GM18508 (cell line): Measurements from ENCODE around the gene BCL11B.

Experiments
- ATAC-seq: cut with Tn5 transposase; IDR thresholded peaks from one replicate; pipeline ENCODE4 v1.9.1; 2021; ENCODE audit warnings: moderate number of reproducible peaks; ENCODE audit not compliant: insufficient read depth, unreplicated experiment

The BCL11B gene

DNA sequence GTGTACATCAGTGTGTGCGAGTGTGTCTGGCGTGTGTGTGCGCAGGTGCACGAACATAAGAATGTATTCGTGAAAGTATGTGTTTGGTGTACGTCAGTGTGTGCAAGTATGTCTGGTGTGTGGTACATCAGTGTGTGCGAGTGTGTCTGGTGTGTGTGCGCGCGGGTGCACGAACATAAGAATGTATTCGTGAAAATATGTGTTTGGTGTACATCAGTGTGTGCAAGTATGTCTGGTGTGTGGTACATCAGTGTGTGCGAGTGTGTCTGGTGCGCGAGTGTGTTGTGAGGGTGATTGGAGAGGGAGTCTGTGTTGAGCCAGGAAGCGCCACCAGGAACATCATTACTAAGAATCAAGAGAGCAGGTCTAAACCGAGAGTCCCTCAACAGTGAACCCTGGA, 143.8 kb downstream of the BCL11B start:
- no peak for ATAC-seq

DNA sequence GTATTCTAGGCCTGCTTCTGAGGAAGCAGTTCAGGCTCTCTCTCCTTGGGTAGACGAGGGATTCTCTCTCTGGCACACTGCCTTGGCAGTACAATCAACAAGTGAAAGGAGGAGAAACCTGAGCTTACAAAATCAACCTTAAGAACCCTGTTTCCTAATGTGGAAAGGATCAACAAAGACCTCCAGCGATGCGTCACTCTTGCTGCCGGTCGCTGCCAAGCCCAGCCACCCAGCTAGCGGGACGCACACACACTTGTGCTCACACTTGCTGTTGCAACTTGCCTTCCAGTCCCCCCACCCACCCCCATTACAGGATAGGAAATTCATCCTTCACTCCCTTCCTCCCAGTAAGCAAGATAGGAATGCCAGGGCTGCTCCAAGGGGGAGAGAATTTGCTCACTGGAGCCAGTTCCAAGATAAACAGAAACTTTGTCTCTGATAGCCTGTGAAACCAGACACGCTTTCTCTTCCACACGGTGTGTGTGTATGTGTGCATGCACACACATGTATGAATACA, 144.3 kb downstream of the BCL11B start:
- no peak for ATAC-seq

DNA sequence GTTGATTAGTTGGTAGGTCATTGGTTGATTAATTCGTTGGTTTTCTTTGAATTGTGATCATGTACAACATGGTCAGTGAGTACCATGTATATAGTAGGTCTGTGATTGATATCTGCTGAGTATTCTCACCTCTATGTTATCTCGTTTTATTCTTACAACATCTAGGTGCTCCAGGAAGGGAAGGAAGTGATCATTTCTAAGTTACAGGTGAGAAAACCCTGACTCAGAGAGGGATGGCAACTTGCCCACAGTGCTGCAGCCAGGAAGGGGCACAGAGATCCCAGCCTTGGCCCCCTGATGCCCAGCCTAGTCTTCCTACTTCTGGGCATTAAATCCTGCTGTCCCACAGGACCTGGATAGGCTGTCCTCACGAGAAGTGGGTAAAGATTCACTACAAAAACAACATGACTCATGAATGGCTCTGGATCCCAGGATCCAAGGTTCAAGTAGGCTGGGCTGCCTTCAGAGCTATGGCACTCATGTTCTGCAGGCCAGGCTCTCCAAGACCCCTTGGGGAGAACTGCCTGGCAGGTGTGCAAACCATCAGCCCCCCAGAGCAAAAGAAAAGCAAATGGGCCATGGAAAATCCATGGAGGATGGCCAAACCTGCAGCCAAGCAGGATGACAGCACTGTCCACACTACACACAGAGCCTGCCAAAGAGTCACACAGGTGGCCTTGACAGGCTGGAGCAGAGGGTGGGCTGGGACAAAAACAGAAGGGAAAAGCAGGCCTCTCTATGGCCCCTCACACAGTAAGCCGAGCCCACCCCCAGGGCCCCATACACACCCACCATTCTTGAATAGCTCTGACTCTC, 146.2 kb downstream of the BCL11B start:
- no peak for ATAC-seq

DNA sequence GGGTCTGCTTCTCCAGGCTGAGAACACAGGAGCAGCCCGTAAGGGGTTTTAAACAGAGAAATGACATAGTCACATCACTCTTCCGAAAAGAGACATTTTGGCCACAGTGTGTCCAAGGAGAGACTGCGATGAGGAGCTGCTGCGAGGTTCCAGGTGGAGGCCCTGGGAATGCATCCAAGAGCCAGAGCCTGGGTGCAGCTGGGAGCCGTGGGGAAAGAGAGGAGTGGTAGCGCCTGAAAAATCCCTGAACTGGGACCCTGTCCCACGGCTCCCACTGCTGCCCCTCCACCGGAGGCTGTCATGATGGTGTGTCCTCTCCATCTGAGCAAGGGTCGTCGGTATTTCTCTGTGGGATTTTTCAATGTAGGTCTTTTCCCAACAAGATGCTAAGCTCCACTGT, 146.9 kb downstream of the BCL11B start:
- ATAC-seq, result no peak

DNA sequence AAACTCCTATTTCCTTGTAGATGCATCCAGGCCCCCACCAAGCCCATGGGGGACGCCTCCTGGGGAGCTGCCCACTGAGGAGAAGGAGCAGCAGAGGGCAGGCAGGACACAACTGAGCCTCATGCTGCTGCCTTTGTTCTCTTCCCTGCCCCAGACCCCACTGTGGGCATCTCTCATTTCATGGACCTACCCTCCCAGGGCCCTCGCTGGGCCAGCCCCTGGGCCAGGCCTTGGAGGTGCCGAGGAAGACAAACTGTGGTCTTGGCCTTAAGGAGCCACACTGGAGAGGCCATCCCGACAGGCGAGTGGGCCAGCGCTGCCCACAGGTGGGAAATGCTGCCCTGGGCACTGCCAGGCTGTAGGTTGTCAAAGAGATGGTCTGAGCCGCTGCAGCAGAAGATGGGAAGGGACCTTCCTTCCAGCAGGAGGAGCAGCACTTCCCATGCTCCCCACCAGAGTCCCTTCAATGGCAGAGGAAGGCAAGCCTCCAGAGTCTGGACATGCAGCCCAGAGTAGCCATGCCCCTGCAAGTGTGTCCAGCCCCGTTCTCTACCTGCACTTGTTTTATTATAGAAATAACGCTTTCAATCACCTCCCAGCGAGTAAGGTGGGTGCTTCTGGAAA, 147.4 kb downstream of the BCL11B start:
- no peak for ATAC-seq

DNA sequence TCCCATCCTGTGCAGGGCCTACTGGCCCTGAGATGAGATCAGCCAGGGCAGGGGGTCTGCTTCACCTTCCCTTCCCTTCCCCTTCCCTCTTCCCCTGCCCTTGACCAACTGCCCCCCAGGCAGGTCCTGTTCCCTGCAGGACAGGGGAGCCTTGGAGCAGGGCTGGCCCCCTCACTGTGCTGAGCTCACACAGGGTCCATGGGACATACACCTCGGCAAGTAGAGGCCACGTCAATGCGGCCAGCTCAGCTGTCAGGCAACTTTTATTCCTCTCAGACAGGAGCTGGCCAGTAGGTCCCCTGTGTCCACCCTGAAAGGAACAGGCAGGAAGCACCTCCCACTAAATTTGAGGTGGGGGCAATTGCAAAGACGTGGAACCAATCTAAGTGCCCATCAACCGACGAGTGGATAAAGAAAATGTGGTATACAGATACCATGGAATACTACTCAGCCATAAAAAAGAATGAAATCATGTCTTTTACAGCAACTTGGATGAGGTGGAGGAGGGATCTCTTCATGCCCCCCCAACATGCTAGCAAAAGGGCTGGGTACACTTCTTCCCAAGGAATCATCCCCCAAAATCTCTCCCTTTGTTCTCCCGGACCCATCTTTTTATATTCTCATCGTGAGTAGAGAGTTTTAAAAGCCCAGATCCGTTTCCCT, 148.7 kb downstream of the BCL11B start:
- no peak for ATAC-seq

DNA sequence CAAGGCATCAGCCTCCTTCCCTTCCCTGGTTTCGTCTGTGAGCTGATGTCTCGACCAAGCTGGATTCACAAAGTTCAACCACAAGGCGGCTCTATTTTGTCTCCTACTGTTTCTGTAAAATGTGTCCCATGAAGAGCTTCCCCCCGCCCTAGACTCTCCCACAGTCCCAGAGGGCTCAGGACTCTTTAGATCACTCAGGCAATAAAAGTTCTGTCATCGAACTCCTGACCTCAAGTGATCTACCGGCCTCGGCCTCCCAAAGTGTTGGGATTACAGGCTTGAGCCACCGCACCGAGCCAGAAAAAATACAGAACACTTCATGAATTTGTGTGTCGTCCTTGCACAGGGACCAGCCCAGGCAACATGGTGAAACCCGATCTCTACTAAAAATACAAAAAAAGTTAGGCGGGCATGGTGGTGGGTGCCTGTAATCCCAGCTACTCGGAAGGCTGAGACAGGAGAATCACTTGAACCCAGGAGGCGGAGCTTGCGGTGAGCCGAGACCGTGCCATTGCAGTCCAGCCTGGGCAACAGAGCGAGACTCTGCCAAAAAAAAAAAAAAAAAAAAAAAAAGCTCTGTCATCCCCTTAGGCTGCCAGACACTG, 149.4 kb downstream of the BCL11B start:
- no peak for ATAC-seq

DNA sequence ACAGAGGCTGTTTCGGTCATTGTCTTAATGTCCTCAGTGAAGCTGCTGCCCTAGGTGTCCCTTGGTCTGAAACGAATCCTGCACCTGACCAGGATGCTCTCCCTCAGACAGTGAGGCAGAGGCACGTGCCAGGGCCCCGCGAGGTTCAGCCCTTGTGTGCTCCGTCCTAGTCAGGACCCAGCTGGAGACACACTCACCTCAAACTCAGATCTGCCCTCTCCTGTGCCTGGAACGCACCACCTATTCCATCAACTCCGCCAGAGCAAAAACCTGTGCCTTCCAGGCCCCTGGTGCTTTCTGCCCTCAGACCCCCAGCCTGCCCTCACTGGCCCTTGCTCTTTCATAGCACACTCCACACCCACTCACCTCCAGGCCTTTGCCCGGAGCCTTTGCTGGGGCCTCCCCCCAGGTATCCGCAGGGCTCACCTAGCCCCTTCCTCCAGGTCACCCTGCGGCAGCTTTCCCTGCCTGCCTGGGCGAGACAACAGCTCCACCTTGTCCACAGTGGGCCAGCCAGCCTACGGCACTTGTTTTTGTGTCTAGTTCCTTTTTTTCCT, 150.6 kb downstream of the BCL11B start:
- no peak for ATAC-seq

DNA sequence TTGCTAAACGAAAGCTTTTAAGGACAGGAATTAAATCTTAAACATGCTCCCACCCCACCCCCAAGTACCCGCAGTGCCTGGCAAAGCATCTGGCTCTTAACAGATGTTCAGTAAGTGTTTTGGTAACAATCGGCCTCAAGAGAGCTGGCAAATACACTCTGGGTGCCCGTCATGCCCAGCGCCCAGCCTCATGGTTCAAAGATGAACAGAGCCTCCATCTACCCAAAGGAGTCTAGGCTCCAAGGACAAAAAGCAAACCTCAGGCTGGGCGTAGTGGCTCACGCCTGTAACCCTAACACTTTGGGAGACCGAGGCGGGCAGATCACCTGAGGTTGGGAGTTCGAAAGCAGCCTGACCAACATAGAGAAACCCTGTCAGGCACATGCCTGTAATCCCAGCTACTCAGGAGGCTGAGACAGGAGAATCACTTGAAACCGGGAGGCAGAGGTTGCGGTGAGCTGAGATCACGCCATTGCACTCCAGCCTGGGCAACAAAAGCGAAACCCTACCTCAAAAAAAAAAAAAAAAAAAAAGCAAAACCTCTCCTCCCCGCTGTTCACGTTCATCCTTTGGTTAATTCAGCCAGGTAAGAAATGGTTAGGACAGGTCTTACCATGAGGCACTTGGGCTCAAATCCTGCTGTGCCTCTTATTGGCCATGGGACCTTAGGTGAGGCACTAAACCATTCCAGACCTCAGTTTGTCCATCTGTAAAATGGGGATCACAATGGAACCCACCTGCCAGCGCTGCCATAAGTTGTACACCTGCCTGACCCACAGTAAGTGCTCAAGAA, 151.3 kb downstream of the BCL11B start:
- no peak for ATAC-seq

DNA sequence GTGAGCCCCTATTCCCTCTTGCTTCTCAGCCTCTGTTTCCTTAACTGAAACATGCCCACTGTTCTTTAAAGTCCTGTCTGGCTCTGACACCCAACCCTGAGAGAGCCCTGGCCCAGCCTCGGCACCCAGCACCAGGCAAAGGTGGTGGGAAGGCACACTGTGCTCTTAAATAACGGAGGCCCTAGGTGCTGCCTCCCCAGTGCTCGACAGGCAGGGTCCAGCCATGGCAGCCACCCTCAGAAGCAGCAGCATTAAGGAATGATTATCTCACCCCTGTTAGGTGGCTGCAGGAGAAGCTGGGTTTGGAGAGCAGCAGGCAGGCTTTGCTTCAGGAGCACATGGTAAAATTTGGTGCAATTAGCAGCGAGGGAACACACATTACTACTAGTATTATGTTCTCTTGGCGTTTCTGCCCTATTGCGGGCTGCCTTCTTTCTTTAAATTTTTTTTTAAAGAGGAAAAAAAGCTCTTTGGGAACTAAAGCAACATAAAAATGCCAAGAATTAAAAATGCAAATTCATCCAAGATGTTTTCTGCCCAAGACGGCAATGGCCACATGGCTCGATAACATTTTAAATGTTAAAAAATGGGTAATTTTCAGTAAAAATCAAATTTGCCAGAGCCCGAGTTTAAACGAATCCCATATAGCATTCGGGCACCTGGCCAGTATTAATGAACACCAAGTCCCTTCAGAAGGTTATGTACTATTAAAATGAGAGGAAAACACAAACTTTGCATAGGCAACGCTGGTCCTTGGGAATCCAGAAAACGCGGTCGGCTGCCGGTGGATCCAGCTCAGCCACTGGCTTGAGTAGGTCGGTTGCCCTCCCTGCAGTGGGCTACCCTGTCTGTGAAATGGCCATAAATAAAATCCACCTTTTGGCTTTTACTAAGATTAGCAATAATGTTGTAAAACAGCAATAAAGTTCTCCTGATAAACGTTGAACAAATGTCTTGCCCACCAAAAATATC, 152.2 kb downstream of the BCL11B start:
- ATAC-seq, result no peak
